Tibial nerve (tissue), 4 donors: Measurements from ENCODE around the gene HSF4. TPM values are rescaled to one million over a fixed set of nuclear protein-coding genes. Genes with fewer than 3 reads are reported as not detected.

Source experiments
- DNase-seq, 2 donors: peaks; one replicate each; pipeline ENCODE4 v3.0.0-alpha.2; 2019; ENCODE audit warnings: low spot score in 2 of 2
- H3K27ac ChIP-seq, 4 donors: fragments of 200-600 bp; sonication (generic) in 3 of 4; one replicate each; pipeline ENCODE4 v1.5.1; 2017 to 2019; ENCODE audit warnings: mild to moderate bottlenecking in 1 of 4
- H3K27me3 ChIP-seq, 2 donors: fragments of 200-600 bp; sonication (generic) in 1 of 2; one replicate each; pipeline versions ENCODE4 v1.5.1 to v1.6.0; 2017 to 2019
- H3K36me3 ChIP-seq, 3 donors: fragments of 200-600 bp; sonication (generic); one replicate each; pipeline ENCODE4 v1.5.1; 2018 to 2019
- H3K4me1 ChIP-seq, 4 donors: fragments of 200-600 bp; sonication (generic) in 3 of 4; one replicate each; pipeline ENCODE4 v1.5.1; 2017 to 2019
- H3K4me3 ChIP-seq, 4 donors: fragments of 200-600 bp; sonication (generic) in 3 of 4; one replicate each; pipeline ENCODE4 v1.5.1; 2017 to 2019; ENCODE audit warnings: mild to moderate bottlenecking in 1 of 4, moderate library complexity in 1 of 4
- H3K9me3 ChIP-seq, 4 donors: fragments of 200-600 bp; sonication (generic) in 3 of 4; one replicate each; pipeline ENCODE4 v1.5.1; 2017 to 2019
- CTCF ChIP-seq, 5 experiments: fragments of 200-600 bp in 3 of 5; fragments of 450-650 bp in 2 of 5; sonication (generic) in 3 of 5; IDR thresholded peaks; one replicate each; pipeline ENCODE4 v1.5.1; 2016 to 2019; ENCODE audit warnings: antibody characterized with exemption in 5 of 5, mild to moderate bottlenecking in 3 of 5, moderate library complexity in 2 of 5
- EP300 ChIP-seq, 2 donors: sonication (generic); formaldehyde crosslinking; IDR thresholded peaks; one replicate each; pipeline ENCODE4 v1.6.1; 2017; ENCODE audit warnings: antibody characterized with exemption in 2 of 2, mild to moderate bottlenecking in 1 of 2
- POLR2A ChIP-seq, 2 donors: fragments of 450-650 bp; IDR thresholded peaks; one replicate each; pipeline ENCODE4 v1.6.1; 2017; ENCODE audit warnings: antibody characterized with exemption in 2 of 2, mild to moderate bottlenecking in 2 of 2, moderate library complexity in 2 of 2
- WGBS, 2 donors: methylation state at CpG; one replicate each; pipeline ENCODE4 v1.1.5; 2018; 5-methylcytosine and 5-hydroxymethylcytosine counted together
- small RNA-seq: library from RNA; depleted of rRNA; stranded (forward); fragments of <200 nt; gene quantifications from one replicate; pipeline ENCODE3, GENCODE V24; 2016
- total RNA-seq, 4 donors: library from RNA; depleted of rRNA; stranded (reverse); fragments of >200 nt; gene quantifications; one replicate each; pipeline ENCODE4 v1.1.0, GENCODE V29; 2016

HSF4 gene
- total RNA-seq, 4 donors from 2014 or later: 103 to 167 (median 153) TPM

GRCh38 chr16:67216612-67217490 lies 52.3 kb downstream of the HSF4 start:
- no peaks in the 10 kb centered on the region for H3K9me3 ChIP-seq
- TF ChIP-seq EP300 (IDR thresholded peaks at IDR 0.05) (no peak), POLR2A (IDR thresholded peaks at IDR 0.05) (no peak), CTCF (IDR thresholded peaks at IDR 0.05) (no peak)
- H3K4me3 ChIP-seq: no peak overlapping the region
- no peaks in the 10 kb centered on the region for H3K27me3 ChIP-seq
- peaks cover 0 to 14% (median 0%) of the 10 kb centered on the region in 4 donors for H3K4me1 ChIP-seq
- peak in 1 of 2 donors; percentile 30 for DNase-seq
- 69 to 75% methylated on average over 18 of the region's 18 CpGs for WGBS, 2 donors
- H3K27ac ChIP-seq: peak overlapping the region in 1 of 4 donors; percentile 17
- H3K36me3 ChIP-seq: peaks cover 0 to 58% (median 0%) of the 10 kb centered on the region in 3 donors

Small RNAs within 50 kb of the gene (small RNA-seq; reads per million reads assigned to genes)
- gene MIR328: 24.8 reads per million, percentile 93 among the genes with 10 or more reads in this experiment

Other genes with a start within 250 kb of the HSF4 start
- 1 to 10 TPM in 2 of 4 donors, under 1 TPM in 2; 0.30 to 2.5 (median 1.4) TPM for gene CDH16, start 245.9 kb upstream of the HSF4 start, total RNA-seq
- gene RRAD, start 239.2 kb upstream of the HSF4 start, total RNA-seq: 100 to 1,000 TPM in 3 of 4 donors, 10 to 100 TPM in 1; 23.7 to 132 (median 109) TPM
- gene CIAO2B, start 230.3 kb upstream of the HSF4 start, total RNA-seq: 100 to 1,000 TPM in 2 of 4 donors, 10 to 100 TPM in 2; 57.1 to 111 (median 89.9) TPM
- gene CES2, start 229.2 kb upstream of the HSF4 start, total RNA-seq: 10 to 100 TPM; 29.2 to 45.0 (median 34.4) TPM
- gene CES3, start 203.5 kb upstream of the HSF4 start, total RNA-seq: 1 to 10 TPM in 2 of 4 donors, under 1 TPM in 2; 0.21 to 9.2 (median 0.81) TPM
- gene CES4A, start 176.2 kb upstream of the HSF4 start, total RNA-seq: 10 to 100 TPM; 18.6 to 24.7 (median 21.2) TPM
- gene CBFB, start 135.6 kb upstream of the HSF4 start, total RNA-seq: 10 to 100 TPM; 46.7 to 70.5 (median 59.9) TPM
- gene PHAF1, start 54.8 kb upstream of the HSF4 start, total RNA-seq: 10 to 100 TPM; 22.2 to 34.5 (median 28.1) TPM
- 10 to 100 TPM in 3 of 4 donors, 1 to 10 TPM in 1; 9.3 to 23.1 (median 18.4) TPM for gene B3GNT9, start 13.7 kb upstream of the HSF4 start, total RNA-seq
- gene TRADD, start 4.8 kb upstream of the HSF4 start, total RNA-seq: 10 to 100 TPM; 26.0 to 46.5 (median 36.2) TPM
- gene FBXL8, start 4.8 kb upstream of the HSF4 start, total RNA-seq: 10 to 100 TPM; 17.7 to 58.5 (median 40.0) TPM
- 10 to 100 TPM; 55.5 to 95.4 (median 76.6) TPM for gene NOL3, start 5.8 kb downstream of the HSF4 start, total RNA-seq
- 10 to 100 TPM; 13.6 to 42.9 (median 18.9) TPM for gene MATCAP1, start 19.2 kb downstream of the HSF4 start, total RNA-seq
- gene EXOC3L1, start 25.4 kb downstream of the HSF4 start, total RNA-seq: 1 to 10 TPM in 3 of 4 donors, under 1 TPM in 1; 0.66 to 3.9 (median 2.6) TPM
- 100 to 1,000 TPM in 2 of 4 donors, 10 to 100 TPM in 2; 60.1 to 119 (median 99.8) TPM for gene E2F4, start 27.4 kb downstream of the HSF4 start, total RNA-seq
- 10 to 100 TPM in 1 of 4 donors, 1 to 10 TPM in 3; 2.4 to 14.4 (median 4.4) TPM for gene ELMO3, start 34.4 kb downstream of the HSF4 start, total RNA-seq
- 10 to 100 TPM; 28.0 to 47.6 (median 41.2) TPM for gene TMEM208, start 62.4 kb downstream of the HSF4 start, total RNA-seq
- 10 to 100 TPM; 17.3 to 45.3 (median 25.5) TPM for gene FHOD1, start 82.7 kb downstream of the HSF4 start, total RNA-seq
- gene SLC9A5, start 84.2 kb downstream of the HSF4 start, total RNA-seq: 1 to 10 TPM in 3 of 4 donors, under 1 TPM in 1; 0.59 to 2.0 (median 1.5) TPM
- 10 to 100 TPM; 25.6 to 42.4 (median 34.6) TPM for gene PLEKHG4, start 114.8 kb downstream of the HSF4 start, total RNA-seq
- gene KCTD19, start 162.0 kb downstream of the HSF4 start, total RNA-seq: 1 to 10 TPM in 1 of 4 donors, under 1 TPM in 3; under 0.01 to 2.3 (median 0.25) TPM
- gene LRRC36, start 162.1 kb downstream of the HSF4 start, total RNA-seq: 1 to 10 TPM in 2 of 4 donors, under 1 TPM in 1, not detected in 1; 0.30 to 4.6 (median 2.1) TPM
- gene TPPP3, start 228.8 kb downstream of the HSF4 start, total RNA-seq: 10 to 100 TPM in 2 of 4 donors, 1 to 10 TPM in 2; 5.7 to 13.6 (median 9.9) TPM